D341Med (cell line): ENCODE data around the gene ITGB5.
"Not testable (repeated sequence)": the region's sequence is repeated elsewhere in the genome, so short reads cannot be mapped to it uniquely, and the experiment has no call there.

Experiments used
- DNase-seq: peaks from one replicate; pipeline ENCODE4 v3.0.0; 2012; ENCODE audit warnings: low spot score

The ITGB5 gene

DNA sequence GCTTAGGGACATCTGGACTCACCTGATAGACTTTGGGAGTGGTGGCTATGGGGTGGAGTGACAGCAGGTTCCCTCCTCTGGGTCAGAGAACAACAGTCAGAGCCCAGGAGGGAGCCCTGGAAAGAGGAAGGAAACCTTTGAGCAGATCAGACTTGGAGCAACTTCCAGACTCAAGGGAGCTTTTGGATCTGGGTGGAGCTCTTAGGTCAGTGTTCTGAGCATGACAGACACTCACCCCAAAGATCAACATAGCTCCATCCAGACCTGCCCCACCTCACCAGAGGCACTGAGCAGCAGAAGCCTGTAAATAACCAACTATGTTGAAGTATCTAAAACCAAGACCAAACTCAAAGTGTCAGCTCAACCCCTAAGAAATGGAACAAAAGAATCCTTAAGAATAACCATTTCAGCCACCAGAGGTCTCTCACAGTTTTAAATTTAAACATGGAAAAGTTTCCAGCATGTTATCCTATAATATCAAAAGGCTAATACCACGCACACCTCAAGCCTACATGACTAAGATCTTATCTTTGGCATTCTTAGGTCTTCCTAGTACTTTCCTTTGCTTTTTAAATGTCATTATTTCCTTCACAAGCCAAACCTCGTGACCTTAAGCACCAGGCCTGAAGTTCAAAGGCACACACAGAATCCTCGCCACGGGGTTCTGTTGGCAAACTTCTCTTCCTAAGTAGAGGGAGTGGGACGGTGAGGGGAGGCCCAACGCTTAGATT lies 100.5 kb downstream of the ITGB5 start:
- DNase-seq, result no peak

DNA sequence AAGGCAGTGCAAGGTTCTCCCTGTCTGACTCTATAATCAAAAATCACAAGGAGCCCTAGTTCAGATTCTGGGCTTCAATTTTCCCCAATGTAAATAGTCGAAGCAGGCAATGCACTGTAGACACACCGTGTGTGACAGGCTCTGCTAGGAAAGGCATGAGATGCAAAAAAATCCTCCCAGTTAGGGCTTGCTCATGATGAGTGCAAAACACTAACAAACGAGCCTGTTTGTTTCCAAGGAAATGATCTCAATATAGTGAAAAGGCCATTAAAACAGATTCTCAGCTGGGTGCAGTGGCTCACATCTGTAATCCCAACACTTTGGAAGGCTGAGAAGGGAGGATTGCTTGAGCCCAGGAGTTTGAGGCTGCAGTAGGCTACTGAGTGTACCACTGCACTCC lies 101.2 kb downstream of the ITGB5 start:
- no peak for DNase-seq

DNA sequence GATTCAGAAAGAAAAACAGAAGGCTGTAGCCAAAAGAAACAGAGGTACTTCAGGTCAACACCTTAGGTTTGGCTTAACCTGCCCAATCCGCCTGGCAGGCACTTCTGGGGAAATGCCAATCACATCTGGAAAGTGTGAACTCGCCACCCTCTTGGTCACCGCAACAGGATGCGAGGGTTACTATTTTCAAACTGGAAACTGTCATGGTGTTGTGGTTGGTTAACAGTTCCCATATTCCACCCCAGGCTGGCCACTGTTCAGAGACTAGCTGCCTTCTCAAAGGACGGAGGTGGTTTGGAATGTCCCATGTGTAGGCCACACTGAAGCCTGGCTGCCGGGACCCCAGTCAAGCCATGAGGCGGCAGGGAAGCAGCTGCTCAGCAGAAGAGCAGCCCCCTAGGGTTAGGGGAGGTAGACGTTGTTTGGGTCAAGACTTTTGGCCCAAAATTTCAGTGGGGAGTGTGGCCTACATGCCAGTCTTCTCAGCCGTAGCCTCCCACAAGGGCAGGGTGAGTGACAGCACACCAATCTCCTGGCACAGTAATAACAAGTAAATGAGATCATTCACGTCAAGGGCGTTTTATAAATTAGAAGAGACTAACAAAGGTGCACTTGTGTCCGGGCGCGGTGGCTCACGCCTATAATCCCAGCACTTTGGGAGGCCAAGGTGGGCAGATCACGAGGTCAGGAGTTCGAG lies 102.3 kb downstream of the ITGB5 start:
- no peak for DNase-seq

DNA sequence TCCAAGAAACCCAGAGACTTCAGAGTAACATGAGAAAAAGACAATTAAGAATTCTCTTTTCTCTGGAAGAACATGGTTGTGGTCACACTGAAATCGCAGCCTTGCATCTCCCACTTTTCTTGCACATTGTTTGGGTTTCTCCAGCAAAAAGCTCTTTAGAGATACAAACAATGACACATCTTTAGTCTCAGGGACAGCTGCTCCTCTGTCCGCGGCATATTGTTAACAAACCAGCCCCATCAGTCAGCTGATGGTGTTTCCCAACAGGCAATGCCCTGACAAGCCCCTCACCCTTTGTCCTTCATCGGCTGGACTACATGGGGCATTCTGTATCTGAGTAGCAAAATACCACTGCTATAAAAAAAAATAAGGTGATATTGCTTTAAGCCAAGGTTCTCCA lies 103.5 kb downstream of the ITGB5 start:
- DNase-seq, result no peak

DNA sequence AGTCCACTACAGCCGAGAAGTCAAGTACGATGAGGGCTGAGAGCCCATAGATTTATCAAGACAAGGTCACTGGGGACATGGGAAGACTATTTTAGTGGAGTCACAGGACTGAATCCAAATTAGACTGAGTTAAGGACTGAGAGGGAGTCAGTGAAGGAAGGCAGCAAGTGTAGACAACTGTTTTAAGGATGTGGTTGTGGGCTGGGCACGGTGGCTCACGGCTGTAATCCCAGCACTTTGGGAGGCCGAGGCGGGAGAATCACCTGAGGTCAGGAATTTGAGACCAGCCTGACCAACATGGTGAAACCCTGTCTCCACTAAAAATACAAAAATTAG lies 104.8 kb downstream of the ITGB5 start:
- not testable (repeated sequence) for DNase-seq

DNA sequence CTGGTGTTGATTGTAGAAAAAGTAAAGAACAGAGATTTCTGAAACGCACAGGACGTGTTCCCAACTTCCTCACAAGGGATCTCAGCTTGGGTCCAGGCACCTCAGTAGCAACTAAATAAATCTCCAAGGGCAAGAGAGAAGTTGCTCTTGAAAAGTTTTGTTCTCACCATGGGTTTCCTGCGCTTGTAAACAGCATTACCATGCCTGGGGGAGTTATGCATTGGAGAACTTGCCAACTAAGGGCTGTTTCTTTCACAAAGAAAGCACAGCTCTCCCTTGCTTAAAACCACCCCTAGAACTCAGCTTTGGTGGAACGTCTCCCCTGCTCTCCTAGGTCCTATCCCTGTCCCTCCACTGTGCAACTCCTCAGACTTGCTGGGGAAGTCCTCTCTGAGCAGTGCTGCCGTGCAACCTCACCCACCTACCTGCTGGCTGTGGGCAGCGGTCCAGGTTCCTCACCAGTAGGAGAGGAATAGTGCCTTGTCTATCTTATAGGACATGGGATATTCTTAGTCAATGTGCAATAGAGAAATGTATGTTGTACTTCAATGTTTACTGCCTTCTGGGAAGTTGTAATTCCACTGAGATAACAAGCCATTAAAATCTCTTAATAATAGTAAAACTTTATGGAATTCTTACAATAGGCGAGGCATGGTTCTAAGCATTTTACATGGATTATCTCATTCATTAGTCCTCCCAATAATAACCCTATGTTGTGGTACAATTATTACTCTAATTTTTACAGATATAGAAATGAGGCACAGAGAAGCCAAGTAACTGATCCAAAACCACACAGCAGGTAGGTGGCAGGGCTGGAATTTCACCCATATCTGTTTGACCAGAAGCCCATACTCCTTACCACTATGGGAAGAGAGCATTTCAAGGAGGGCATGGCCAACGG lies 105.4 kb downstream of the ITGB5 start:
- no peak for DNase-seq

DNA sequence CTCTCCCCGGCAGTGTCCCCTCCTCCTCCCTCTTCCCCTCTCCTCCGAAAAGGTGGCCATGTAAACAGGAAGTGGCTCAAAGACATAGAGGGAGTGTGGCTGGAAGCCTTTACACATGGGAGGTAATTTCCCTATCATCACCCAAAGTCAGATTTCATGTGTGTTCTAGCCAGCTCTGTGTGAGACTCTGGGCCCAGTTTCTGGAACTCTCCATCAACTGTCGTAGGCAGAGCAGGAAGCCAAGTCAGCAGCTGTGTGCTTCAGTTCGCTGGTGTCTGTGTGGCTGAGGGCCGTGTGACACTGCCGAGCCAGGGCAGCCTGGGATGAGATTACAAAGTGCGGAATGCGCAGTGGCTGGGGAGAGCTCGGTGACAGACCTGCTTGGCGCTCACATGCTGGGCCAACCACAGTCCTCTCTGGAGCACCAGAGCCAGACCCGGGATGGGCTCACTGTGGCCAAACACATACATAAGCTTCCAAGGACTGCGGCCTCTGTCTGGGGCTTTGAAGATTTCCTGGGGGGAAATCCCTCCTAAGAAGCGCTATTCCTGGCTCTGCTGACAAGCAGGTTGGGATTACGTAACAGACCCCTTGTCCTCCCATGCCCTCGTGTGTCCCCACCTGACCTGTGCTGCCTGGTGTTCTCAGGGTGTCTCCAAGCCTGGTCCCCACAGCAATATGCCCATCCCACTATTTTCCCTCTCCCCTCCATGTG lies 106.2 kb downstream of the ITGB5 start:
- no peak for DNase-seq

DNA sequence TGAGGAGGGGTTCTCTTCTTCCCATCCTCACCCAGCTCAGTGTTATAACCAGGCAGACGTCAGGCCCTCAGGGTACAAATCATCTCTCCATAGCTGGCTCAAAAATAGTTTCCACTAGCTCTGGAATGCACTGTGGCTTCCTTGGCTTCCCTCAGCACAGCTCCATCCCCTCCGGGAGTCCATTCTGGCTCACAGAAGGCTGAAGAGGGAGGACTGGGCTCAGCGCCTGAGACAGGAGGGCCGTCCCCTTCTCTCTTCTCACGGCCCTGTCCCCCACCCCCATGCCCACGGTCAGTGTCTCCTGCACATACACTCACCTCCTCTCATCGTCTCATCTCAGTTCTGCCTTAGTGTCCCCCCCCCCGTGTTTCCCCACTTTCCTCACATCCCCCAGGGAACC lies 106.8 kb downstream of the ITGB5 start:
- DNase-seq, result no peak

DNA sequence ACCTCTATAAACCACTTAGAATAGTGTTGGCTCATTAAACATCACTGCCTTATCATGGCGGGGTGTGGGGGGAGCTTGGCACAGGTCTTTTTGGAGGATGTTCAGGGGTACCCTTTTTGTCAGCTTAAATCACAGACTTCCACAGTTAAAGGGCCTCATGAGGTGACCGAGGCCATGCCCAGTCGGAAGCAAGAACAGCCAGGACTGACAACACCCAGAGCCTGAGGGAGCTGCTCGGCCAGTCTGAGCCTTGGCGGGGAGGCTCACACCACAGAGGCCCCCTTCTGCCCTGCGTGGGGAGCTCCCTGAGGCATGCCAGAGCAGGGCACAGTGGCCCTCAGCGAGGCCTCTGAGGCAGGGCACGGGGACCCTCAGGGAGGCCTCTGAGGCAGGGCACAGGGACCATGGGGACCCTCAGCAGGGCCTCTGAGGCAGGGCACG lies 107.4 kb downstream of the ITGB5 start:
- no peak for DNase-seq

DNA sequence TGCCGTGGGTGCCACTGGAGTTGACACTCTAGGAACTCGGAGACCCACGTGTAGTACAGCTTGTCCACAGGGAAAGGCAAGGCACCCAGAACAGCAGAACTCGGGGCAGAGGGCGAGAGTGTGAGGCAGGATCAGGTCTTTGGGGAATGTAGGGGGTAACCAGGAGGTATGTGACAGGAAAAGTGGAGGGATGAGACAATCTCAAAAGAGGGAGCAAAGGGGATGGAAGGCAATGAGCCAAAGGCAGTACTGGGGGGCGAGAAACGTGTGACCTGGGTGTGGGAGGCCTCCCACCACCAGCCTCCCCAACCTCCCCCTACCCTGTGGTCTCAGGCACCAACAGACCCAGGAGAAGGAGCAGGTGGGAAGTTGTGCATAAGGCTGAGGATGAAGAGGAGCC lies 108.0 kb downstream of the ITGB5 start:
- DNase-seq, result no peak

DNA sequence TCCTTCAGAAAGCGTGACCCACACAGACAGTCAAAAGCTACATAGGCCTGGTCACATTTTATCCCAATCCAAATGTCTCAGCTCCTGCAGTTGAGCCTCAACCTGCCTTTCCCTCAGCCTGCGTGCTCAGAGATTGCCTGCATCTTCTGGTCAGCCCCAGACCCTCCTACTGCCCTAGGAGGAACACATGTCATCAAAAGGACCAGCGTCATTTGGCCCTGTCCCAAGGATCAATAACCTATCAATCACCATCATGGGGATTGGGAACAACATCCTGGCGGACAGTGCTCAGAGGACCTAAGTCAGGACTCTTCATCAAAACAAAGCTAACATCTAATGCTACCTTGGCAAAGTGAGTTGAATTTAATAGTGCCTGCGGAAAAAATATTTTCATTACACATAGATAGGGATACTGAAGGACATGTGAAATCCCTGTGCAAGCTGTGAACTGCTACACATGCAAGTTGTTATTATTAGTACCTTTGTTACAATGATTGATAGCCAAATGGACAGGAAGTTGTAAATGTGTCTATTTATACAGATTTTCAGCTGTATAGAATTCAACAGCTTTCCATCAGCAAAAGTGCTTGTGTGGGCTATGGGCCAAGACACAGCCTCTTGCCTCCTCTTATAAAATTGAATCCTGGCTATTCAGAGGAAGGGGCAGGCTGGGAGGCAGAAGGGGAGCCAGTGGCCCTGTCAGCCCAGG lies 109.2 kb downstream of the ITGB5 start:
- no peak for DNase-seq

DNA sequence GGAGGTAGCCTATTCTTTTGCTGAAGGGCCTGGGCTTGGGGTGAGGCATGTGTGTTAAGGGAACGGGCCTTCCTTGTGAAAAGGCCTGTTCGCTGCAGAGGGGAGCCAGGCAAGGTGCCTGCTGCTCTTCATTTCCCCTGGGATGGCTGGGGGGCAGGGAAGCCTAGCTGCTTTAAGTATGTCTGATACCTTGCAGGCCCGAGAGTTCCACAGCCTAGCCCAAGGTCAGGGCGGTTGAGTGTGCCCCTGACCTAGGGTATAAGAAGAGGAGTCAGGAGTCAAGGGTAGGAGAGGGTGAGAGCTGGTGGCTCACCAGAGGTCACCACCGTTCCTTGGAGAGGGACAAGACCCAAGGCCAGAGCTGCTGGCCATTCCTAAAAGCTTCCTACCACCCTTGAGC lies 110.3 kb downstream of the ITGB5 start:
- no peak for DNase-seq

DNA sequence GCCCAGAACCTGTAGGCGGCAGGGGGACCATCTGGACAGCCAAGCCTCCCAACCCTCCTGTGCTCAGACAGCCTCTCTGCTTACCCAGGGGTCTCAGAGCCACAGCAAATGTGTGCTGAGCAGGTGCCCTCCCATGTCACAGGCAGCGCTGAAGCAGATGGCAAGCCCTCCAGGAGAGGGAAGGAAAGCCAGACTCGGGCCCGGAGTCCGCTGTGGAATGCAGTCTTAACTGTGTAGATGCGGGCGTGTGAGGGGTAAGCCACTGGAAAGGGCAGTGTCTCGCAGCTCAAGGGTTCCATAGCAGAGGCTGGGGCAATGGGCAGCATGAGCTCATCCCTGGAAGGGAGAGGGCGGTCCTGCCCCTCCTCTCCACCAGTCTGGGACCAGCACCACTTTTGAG lies 111.3 kb downstream of the ITGB5 start:
- no peak for DNase-seq

DNA sequence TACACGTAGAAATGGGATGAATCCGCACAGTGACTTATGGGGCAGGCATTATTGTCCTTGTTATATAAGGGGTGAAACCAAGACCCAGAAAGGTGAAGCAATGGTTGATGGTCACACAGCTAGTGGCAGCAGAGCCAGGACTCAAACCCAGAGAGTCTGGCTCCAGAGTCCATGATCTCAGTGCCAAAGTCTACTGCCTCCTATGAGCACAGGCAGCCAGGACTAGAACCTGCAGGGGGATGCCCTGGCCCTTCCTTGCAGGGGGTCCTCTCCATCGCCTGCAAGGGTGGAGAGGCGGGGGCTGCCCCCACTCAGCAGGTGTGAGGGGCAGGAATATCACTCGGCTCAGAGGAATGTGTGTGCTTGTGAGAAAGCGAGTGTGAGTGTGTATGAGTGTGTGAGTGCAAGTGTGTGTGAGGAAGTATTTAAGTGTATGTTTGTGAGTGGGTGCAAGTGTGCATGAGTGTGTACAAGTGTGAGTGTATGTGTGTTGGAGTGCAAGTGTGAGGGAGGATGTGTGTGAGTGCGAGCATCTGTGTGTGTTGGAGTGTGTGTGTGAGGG lies 112.2 kb downstream of the ITGB5 start:
- DNase-seq, result no peak

DNA sequence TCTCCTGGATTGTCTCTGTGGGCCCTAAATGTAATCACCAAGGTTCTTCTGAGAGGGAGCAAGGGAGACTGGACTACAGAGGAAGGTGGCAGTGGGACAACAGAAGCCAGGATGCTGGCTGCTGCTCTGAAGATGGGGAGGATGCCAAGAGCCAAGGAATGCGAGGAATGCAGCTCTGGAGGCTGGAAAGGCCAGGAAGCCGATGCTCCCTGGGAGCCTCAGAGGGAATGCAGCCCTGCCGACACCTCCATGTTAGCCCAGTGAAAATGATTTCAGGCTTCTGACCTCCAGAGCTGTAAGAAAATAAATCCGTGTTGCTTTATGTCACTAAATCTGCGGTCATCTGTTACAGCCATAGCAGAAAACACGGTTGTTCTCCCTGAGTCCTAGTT lies 112.8 kb downstream of the ITGB5 start:
- DNase-seq, result no peak

DNA sequence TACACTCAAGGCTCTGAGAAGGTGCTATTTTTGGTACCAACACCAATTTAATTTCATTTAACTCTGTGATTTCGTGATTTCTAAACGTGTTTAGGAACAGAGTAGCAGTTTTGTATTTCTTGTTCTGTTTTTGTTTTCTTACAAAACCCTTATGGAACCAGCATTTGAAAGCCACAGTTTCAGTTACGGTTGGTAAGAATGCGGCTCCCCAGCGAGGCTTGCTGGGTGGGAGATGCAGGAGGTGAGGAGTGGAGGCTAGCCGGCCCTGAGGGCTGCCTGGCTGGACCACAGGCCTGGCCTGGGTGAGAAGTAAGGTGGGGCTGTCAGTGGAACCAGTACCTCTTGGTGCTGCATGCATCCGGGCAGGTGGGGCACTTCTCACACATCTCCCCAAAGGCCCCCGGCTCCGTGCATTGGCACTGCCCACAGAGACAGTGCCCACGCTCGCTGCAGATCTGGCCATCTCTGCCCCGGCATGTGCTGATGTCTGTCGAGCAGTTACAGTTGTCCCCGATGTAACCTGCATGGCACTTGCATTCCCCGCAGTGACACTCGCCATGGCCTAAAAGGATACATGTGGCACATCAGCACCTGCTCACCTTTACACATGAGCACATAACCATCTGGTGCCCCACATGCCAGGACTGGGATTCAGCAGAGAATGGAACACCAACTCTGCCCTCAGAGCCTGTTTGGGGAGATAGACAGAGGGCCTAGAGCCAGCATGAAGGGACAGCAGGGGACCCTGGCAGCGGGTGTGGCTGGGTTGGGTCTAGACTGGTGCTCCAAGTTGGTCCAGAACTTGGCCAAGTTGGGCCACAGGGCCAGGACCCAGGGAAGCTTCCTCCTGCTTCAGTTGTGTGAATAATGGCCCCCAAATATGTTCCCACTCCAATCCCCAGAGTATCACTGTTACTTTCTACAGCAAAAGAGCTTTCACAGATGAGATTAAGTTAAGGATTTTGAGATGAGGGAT lies 113.5 kb downstream of the ITGB5 start:
- no peak for DNase-seq

DNA sequence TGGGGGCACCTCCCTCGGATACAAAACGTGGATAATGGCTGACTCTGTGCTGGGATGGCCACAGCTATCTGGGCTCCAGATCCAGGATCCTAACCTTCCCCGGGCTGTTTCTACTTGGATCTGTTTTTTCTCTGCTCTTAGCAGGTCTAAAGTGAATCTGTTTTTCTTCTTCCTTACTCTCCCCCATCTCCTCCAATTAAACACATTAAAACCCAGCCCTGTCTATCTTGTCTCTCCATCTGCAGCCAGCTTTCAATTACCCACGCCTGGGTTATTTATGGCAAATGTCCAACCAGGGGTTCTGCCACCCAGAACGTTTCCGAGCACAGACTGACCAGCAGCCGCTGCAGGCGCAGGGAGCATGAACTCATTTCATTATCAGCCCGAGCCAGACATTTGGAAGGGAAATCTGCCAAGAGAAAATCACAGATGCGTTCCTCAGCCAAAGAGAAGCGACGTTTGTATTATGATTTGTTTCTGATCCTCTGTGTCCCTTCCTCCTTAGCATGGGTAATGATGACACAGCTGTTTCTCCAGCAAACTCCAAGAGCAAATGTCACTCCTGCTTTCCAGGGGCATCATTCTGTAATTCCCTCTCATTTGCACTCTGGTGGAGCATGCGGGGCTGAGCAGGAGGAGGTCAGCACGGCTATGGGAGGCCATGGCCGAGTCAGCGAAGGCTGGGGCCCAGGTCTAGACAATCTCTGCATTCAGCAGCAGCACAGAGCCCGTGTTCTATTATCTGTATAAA lies 114.9 kb downstream of the ITGB5 start:
- no peak for DNase-seq

DNA sequence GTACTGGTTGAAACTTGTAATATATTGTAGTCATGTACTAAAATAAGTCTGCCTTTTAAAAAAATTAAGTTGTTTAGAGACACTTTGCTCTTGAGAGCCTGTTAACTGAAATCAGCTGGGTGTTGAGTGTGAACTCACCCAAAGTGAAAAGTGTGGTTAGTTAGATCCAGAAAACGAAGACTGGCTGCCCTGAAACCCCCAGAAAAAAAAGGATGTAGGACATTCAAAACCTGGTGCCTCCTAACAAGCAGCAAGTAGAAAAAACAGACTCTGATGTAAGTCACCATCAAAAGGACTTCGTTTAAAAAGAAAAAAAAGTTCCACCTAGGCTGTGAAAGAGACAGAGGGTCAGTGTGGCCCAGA lies 116.1 kb downstream of the ITGB5 start:
- DNase-seq, result no peak

DNA sequence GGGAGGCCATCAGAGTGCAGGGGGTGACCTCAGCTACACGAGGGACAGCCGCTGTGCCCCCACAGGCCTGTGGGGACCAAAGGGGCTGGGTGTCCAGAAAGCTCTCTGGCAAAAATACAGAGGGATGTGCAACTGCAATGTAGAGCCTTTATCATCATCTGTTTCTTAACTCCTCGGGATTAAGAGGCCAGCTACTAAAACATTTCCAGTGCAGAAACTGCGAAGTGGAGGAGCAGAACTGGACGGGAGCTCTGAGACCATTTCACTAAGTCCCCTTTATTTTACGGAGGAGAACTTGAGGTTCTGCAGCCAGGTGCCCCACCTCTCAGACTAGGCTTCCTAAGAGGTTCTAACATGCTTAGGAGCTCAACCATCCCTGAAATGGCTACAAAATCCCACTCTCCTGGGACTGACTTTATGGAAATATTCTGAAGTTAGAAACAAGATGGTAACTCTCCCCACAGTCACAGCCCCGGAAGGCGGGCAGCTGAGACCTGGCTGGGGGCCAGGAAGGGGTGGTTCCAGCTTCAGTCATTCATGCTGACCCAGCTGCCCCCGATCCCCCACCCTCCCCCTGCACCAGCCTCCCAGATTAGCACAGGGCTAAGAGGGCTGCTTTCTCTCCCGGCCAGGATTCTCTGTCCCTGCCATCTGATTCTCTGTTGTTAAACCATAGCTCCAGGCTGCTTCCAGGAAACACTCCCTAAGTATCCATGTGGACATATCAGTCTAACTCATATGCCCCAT lies 116.7 kb downstream of the ITGB5 start:
- DNase-seq, result no peak
